AG10803 (cell line): ENCODE results near the gene G0S2.

Experiments used
- DNase-seq: peaks from one replicate; pipeline ENCODE4 v3.0.0; 2010; ENCODE audit warnings: low read depth
- H3K4me3 ChIP-seq: 2 replicates; pipeline ENCODE4 v1.5.1; 2011; ENCODE audit warnings: mild to moderate bottlenecking, low read length, control low read depth
- TF ChIP-seq, protein P1 (sequence below): conservative IDR thresholded peaks from 2 replicates; pipeline ENCODE4 v1.5.1; 2011; ENCODE audit warnings: mild to moderate bottlenecking, low read length, control low read depth, inconsistent platforms

The G0S2 gene

DNA sequence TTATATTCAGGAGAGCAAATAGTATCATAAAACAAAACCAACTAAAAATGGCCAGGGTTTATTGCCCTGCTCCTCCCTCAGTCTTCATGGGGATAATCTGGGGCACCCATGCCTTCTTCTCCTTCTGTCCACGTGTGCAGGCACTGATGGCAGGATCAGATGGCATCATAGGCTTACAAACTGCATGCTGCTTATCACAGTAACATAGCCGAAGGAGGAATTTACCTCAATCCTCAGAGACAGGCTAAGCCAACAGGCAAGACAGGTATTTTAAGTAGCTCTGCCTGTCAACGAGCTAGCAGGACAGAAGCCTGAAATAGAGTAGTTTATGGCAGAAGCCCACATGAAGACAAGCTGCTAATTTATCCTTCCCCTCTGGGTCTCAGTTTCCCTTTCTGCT lies 32.4 kb upstream of the G0S2 start:
- DNase-seq: no peak

GRCh38 chr1:209643285-209644020 lies 31.8 kb upstream of the G0S2 start:
- no peak overlapping the region for H3K4me3 ChIP-seq
- TF ChIP-seq, protein P1, sequence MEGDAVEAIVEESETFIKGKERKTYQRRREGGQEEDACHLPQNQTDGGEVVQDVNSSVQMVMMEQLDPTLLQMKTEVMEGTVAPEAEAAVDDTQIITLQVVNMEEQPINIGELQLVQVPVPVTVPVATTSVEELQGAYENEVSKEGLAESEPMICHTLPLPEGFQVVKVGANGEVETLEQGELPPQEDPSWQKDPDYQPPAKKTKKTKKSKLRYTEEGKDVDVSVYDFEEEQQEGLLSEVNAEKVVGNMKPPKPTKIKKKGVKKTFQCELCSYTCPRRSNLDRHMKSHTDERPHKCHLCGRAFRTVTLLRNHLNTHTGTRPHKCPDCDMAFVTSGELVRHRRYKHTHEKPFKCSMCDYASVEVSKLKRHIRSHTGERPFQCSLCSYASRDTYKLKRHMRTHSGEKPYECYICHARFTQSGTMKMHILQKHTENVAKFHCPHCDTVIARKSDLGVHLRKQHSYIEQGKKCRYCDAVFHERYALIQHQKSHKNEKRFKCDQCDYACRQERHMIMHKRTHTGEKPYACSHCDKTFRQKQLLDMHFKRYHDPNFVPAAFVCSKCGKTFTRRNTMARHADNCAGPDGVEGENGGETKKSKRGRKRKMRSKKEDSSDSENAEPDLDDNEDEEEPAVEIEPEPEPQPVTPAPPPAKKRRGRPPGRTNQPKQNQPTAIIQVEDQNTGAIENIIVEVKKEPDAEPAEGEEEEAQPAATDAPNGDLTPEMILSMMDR: no peak
- peak; percentile 47 for DNase-seq

More for the DNA sequence above, 32.4 kb upstream of the G0S2 start:
- H3K4me3 ChIP-seq: no peak overlapping the region
- TF ChIP-seq, protein P1: no peak

DNA sequence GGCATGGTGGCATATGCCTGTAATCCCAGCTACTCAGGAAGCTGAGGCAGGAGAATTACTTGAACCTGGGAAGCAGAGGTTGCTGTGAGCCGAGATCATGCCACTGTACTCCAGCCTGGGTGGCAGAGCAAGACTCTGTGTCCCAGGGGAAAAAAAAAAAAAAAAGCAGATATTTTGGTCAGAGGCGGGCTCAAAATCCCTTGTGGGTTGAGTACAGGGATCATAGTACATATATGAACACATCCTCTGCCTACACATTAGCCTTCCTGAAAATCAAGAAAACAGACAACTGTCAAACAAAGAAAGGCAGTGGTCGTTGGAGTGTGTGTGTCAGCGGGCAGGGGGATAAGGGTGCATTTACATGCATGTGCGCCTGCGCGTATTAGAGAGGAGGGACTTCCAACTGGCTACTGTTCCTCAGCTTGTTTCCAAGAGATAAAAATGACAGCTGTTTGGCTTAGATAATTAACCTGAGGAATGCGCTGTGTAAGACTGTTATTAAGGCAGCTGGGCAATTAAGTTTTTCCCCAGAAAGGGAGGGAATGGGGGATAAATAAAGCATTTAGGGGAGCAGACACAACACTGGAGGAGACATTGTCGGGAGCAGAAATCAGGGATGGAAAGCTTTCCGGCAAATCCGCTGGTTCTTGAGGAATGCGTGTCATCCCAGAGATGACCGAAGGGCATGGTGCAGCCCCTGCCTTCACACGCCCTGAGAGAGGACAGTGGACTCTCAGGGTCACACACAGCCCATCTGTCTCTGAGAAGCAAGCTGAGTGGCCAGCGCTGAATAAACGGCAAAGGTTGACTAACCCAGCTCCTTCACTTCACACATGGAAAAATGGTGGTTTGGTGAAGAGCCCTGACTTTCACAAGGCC lies 29.4 kb upstream of the G0S2 start:
- DNase-seq: no peak
- H3K4me3 ChIP-seq: no peak overlapping the region
- TF ChIP-seq, protein P1: no peak

DNA sequence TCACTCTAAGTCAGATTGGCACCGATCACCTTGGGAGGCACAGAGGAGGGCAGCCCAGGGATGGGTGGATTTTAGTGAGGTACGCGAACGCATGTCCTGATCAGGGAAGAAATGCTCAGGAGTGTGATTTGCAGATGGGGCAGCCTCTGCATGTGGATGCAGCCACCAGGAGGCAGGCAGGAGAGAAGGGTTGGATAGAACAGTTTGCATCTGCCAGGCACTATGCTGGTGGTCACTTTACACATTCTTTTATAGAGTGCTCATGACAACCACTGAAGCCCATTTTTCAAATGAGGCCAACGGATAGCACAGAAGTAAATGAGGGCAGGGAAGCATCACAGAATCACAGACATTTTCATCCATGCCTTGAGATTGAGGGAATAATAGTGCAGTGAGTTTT lies 28.7 kb upstream of the G0S2 start:
- H3K4me3 ChIP-seq: no peak overlapping the region
- DNase-seq: peak; percentile 68
- TF ChIP-seq, protein P1: peak; percentile 57

DNA sequence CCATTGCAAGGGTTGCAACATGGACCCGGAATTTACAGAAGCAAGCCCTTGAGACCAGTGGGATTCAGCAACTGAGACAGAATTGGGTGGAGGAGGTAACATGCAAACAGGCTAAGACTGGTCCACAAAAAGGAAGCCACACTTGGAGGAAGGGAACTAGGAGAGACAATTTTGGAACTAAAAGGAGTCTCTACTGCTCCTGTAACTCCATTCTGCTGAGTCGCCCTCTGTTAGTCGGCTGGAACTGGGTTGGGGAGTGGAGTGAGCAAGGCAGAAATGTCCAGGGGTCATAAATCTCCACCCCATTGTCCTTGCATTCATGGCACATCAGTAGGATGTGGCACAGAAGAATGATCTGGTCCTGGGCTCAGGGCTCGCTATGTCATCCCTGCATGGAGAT lies 28.1 kb upstream of the G0S2 start:
- no peak overlapping the region for H3K4me3 ChIP-seq
- TF ChIP-seq, protein P1: no peak
- no peak for DNase-seq

DNA sequence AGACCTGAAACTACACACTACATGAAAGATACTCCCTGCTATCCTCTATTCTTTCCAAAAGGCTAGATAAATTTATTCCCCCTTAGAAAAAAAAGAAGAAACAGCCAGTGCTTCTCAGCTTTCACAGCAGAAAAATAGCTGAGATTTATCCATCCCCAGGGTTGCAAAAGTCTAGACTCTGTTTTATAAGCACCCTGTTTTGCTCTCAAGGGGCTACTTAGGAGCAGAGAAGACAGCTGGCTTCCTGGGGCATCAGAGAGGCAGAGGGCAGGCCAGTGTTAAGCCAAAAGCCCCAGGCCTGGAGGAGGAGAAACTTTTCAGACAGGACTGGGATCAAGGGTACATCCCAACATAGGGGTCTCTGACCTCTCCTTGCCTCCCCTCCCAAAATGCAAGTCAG lies 26.9 kb upstream of the G0S2 start:
- TF ChIP-seq, protein P1: no peak
- no peak for DNase-seq
- no peak overlapping the region for H3K4me3 ChIP-seq
